Measurements from ENCODE around the gene CKB.

CKB gene

GRCh38 chr14:103547455-103547940 lies 24.9 kb upstream of the CKB start:
- no peak for TF ChIP-seq FOXP2 (optimal IDR thresholded peaks at IDR 0.05; ENCODE audit: borderline replicate concordance, extremely low read depth, extremely low read length, insufficient read depth)
- no peak for TF ChIP-seq REST (IDR thresholded peaks at IDR 0.05; ENCODE audit: insufficient read depth in 1 of 2, low read depth in 2 of 2, low read length in 2 of 2)
- TF ChIP-seq POLR2AphosphoS5 (IDR thresholded peaks at IDR 0.05; ENCODE audit: low read depth, low read length): no peak

- TF ChIP-seq TAF1 (IDR thresholded peaks at IDR 0.05; ENCODE audit: borderline replicate concordance, insufficient read depth, low read length) (no peak), POLR2AphosphoS5 (IDR thresholded peaks at IDR 0.05; ENCODE audit: low read depth, low read length) (no peak), REST (IDR thresholded peaks at IDR 0.05; ENCODE audit: insufficient read depth in 1 of 2, low read depth in 2 of 2, low read length in 2 of 2) (no peak), SIN3A (IDR thresholded peaks at IDR 0.05; ENCODE audit: borderline replicate concordance, insufficient read depth, low read length) (no peak), FOXP2 (optimal IDR thresholded peaks at IDR 0.05; ENCODE audit: borderline replicate concordance, extremely low read depth, extremely low read length, insufficient read depth) (no peak)
Observed at GRCh38 chr14:103546652-103547454, 24.2 kb upstream of the CKB start.

- TF ChIP-seq FOXP2 (optimal IDR thresholded peaks at IDR 0.05; ENCODE audit: borderline replicate concordance, extremely low read depth, extremely low read length, insufficient read depth): no peak
- TF ChIP-seq REST (IDR thresholded peaks at IDR 0.05; ENCODE audit: insufficient read depth in 1 of 2, low read depth in 2 of 2, low read length in 2 of 2): no peak
- TF ChIP-seq TAF1 (IDR thresholded peaks at IDR 0.05; ENCODE audit: borderline replicate concordance, insufficient read depth, low read length): no peak
Observed at GRCh38 chr14:103545915-103546651, 23.5 kb upstream of the CKB start.

GRCh38 chr14:103545219-103545914 lies 22.7 kb upstream of the CKB start:
- TF ChIP-seq FOXP2 (optimal IDR thresholded peaks at IDR 0.05; ENCODE audit: borderline replicate concordance, extremely low read depth, extremely low read length, insufficient read depth) (no peak), SIN3A (IDR thresholded peaks at IDR 0.05; ENCODE audit: borderline replicate concordance, insufficient read depth, low read length) (no peak), TAF1 (IDR thresholded peaks at IDR 0.05; ENCODE audit: borderline replicate concordance, insufficient read depth, low read length) (no peak), POLR2AphosphoS5 (IDR thresholded peaks at IDR 0.05; ENCODE audit: low read depth, low read length) (no peak)

GRCh38 chr14:103544388-103545218 lies 22.0 kb upstream of the CKB start:
- TF ChIP-seq POLR2AphosphoS5 (IDR thresholded peaks at IDR 0.05; ENCODE audit: low read depth, low read length) (no peak), TAF1 (IDR thresholded peaks at IDR 0.05; ENCODE audit: borderline replicate concordance, insufficient read depth, low read length) (no peak), SIN3A (IDR thresholded peaks at IDR 0.05; ENCODE audit: borderline replicate concordance, insufficient read depth, low read length) (no peak), REST (IDR thresholded peaks at IDR 0.05; ENCODE audit: insufficient read depth in 1 of 2, low read depth in 2 of 2, low read length in 2 of 2) (no peak), FOXP2 (optimal IDR thresholded peaks at IDR 0.05; ENCODE audit: borderline replicate concordance, extremely low read depth, extremely low read length, insufficient read depth) (no peak)
